ENCODE data around the gene RNF215.
A peak's percentile ranks its signal among the peaks of the same experiment; 100 is the strongest.

RNF215 gene

DNA sequence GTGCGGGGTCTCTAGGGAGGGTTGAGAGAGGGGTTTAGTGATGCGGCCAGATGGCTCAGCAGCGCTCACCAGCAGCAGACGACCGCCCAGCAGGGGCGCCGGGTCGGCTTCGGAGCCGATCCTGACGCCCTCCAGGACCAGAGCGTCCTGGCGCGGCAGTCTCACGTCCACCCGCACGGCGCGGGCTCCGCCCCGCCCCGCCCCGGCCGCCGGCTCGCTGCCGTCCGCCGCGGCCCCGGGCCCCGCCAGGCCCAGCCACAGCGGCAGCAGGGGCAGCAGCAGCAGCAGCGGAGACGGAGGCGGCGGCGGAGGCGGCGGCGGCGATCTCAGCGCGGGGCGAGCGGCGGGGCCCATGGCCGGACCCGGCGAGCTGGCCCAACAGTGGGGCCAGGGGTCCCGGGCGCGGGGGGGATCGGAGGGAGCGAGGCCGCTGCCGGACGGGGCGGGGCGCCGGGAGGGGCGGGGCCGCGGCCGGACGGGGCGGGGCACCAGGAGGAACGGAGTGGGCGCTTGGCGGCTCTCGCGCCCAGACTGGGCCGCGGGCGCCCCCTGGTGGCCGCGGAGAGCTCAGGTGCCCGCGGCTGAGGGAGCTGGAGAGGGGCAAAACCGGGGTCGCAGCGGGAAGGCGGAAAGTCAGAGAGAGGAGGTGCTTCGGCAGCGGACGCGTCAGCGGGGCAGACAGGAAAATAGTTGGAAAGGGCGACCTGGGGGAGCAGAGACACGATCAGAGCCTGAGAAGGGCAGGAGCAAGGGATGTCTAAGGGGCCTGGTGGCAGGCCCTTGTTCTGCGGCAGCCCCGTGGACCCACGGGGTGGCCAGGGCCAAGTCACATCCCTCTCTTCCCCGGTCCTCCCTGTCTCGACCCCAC, at the start of gene RNF215:
RNF215 (minus strand) TSS at position 452 of the 868 bp plus-strand sequence; CDS start at position 354, 98 bp downstream.
- DNase-seq (ENCODE audit: low read depth in 2 of 2): peak; percentile 71 to 75

DNA sequence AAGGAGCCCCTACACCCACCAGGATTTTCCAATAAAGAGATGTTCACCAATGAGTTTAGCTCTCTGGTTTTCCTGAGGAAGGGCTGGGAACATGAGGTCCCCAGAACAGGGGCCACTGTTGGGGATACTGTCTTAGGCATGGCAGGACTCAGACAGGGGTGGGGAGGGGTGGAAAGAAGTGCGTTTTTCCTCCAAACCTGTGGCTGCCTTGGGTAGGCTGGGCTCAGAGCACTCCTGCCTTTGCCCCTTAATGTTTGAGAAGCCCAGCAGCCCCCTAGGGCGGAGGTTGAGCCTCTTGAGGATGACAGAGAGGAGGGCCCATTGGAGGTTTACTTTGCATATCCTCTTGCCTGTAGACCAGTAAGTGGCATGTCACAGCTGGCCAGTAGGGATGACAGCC, 49.0 kb upstream of the RNF215 start:
- no peak for DNase-seq (ENCODE audit: low read depth in 2 of 2)

DNA sequence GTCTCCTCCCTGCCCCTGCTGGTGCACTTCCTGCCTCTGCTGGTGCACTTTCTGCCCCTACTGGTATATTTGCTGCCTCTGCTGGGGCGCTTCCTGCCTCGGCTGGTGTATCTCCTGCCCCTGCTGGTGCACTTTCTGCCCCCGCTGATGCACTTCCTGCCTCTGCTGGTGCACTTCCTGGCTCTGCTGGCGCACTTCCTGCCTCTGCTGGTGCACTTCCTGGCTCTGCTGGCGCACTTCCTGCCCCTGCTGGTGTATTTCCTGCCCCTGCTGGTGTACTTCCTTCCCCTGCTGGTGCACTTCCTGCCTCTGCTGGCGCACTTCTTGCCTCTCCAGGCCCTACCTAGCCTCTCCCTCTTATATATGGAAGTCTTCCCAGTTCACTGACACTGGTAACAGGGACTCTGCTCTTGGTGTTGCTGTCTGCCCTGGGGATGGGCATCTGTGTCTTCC, 48.5 kb upstream of the RNF215 start:
- DNase-seq (ENCODE audit: low read depth in 2 of 2): peak; percentile 66 to 71

DNA sequence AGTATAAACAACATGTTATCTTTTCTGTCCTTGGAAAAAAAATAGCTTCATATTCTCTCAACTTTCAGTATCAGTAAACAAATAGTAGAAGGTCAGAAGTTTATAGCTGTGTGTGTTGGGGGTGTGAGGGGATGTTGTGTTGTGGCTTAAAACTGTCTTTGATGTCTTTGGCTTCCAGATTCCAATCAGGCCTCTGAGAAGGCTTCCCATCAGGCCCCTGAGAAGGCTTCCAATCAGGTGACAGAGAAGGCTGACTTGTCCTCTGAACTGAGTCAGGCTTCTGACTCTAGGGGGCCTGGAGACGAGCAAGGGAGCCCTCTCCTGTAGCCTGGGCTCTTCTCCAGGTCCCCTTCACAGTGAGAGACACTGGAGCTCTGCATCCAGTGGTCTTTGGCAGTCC, 47.6 kb upstream of the RNF215 start:
- DNase-seq (ENCODE audit: low read depth in 2 of 2): no peak

DNA sequence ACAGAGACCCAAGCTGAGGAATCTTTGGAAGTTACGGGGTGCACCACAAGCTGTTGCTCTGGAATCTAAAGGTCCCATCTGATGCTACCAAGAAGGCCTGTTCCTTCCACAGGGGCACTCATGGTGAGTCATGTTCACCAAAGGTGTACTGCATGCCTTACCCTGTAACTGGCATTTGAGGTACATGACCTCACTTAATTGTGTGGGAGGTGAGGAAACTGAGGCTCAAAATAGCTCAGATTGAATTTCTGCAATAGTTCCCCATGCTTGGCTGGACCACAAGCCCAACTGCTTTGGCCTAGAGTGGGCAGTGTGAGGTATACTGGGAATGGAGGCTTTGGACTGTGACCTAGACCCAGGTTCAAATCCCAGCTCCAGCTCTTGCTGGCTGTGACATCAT, 46.6 kb upstream of the RNF215 start:
- DNase-seq (ENCODE audit: low read depth in 2 of 2): no peak

DNA sequence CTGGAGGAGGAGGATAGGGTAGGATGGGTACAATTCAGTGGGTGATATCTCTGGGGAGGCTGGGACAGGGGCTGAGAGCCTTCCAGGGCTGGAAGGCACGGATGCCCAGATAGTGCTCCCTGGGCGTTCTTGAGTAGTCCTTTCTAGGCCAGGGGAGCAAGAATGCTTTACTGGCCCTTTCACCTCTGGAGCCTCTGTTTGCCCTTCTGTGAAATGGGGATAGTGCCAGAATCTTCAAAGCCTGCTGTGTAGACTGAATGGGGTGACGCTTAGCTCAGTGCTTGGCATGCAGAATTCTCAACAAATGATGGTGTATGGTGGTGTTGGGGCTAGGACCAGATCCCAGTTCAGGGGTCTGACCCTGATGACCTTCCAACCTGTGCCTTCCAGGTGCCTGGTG, 46.0 kb upstream of the RNF215 start:
- no peak for DNase-seq (ENCODE audit: low read depth in 2 of 2)

DNA sequence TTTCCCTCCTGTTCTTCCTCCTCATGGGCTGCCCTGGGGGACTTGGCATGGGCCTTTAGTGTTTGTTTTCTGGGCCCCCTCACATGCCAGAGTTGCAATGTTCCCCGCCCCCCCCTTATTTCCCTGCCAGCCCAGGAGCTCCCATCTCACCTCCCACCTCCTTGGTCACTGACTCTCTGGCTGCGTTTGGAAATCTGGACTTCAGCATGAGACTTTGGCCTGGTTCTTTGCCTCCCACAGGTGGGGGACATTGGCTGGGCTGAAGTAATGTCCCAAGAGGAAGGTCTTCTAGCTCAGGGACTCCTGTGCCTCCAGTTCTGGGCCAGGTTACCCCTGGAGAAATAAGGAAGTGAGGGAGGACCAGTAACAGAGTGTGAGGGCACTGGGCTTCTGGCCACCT, 45.3 kb upstream of the RNF215 start:
- DNase-seq (ENCODE audit: low read depth in 2 of 2): no peak

DNA sequence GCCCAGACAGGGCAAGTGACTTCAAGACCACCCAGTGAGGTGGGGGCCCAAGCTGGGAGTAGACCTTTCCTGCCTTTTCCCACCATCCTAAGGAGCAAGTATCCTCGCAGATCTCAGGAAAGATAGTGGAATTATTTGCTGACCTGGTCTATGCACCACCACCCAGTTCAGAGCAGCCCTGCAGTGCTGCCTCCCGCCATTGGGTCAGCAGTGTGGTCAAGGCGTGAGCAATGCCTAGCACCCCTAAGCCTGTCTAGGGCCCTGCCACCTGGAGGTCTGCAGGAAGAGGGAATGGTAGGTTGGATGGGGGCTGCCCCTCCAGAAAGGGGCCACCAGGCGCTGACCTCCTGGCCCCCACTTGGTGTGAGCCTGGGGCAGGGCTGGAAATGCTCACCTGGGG, 44.9 kb upstream of the RNF215 start:
- DNase-seq (ENCODE audit: low read depth in 2 of 2): no peak

DNA sequence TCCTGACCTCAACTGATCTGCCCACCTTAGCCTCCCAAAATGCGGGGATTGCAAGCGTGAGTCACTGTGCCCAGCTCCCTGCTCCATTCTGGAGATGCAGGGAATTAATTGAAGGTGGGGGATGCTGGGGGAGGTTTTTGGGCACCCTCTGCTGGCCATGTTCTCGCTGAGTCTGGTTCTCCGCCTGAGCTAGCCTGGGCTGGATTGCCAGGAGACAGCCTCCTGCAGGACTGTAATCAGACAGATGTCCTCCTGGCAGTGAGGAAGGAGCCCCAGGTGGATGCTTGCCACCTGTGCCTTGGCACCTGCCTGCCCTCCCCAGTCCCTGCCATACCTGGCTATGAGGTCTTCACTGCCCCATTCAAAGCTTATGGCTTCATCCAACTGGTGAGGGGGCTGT, 43.7 kb upstream of the RNF215 start:
- DNase-seq (ENCODE audit: low read depth in 2 of 2): no peak

DNA sequence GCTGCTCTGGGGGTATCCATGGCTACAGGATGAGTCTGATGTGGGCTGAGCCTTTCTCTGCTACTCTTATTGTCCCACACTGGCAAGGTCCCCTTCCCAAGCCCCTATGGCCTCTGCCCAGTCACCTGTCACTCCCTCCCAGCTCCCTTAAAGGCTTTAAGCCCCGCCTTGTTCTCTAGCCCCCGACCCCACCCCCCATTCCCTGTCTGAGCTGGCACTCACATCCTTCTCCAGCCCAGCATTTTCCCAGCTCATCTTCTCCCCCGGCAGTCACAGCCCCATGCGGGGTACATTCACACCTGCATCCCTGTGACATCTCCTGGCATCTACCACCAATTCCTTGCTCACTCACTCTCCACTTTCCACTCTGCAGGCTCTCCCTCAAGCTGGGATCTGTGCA, 42.7 kb upstream of the RNF215 start:
- DNase-seq (ENCODE audit: low read depth in 2 of 2): no peak

DNA sequence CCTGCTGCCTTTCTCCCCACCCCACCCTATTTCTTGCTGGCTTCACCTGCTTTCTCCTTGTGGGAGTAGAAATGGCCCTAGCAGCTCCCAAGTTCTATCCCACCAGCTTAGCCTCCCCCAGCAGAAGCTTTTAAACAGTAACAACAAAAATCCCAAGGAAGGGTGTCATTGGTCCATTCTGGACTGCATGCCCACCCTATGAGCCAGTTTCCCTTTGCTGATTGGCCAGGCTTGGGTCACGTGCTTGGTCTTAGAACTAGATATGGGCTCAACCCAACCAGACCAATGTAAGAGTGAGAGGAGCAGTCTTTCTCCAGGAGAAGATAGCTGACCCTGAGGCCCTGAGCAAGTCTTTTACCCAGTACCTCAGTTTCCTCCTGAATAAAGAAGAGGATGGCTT, 40.7 kb upstream of the RNF215 start:
- no peak for DNase-seq (ENCODE audit: low read depth in 2 of 2)

DNA sequence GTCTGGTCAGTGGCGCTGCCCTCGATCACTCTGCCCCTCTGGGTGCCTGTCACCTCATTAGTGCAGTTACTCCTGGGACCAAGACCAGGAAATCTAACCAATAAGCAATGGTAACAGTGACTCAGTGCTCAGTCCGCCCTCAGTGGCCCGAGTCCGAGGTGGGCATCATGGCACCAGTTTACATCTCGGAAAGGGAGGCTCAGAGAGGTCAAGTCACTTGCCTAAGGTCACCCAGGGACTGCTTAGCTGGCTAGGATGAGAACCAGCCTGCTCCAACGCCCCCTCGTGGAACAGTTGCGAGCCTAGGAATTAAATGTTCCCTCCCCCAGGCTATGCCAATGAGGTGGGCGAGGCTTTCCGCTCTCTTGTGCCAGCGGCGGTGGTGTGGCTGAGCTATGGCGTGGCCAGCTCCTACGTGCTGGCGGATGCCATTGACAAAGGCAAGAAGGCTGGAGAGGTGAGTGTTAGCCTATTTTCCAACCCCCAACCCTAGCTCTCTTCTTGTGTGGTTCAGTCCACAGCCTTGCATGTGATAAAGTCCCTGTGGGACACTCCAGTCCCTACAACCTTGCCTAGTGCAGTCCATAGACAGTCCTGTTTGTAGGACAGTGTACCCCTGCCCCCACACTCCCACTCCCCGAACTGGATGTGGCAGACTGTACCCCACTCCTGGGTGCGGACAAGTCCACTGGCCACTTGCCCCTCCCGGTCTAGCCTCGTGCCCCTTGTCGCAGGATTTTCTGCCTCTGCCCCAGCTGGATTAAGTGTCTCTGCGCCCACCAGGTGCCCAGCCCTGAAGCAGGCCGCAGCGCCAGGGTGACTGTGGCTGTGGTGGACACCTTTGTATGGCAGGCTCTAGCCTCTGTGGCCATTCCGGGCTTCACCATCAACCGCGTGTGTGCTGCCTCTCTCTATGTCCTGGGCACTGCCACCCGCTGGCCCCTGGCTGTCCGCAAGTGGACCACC, 39.5 kb upstream of the RNF215 start:
- peak; percentile 82 to 84 for DNase-seq (ENCODE audit: low read depth in 2 of 2)

DNA sequence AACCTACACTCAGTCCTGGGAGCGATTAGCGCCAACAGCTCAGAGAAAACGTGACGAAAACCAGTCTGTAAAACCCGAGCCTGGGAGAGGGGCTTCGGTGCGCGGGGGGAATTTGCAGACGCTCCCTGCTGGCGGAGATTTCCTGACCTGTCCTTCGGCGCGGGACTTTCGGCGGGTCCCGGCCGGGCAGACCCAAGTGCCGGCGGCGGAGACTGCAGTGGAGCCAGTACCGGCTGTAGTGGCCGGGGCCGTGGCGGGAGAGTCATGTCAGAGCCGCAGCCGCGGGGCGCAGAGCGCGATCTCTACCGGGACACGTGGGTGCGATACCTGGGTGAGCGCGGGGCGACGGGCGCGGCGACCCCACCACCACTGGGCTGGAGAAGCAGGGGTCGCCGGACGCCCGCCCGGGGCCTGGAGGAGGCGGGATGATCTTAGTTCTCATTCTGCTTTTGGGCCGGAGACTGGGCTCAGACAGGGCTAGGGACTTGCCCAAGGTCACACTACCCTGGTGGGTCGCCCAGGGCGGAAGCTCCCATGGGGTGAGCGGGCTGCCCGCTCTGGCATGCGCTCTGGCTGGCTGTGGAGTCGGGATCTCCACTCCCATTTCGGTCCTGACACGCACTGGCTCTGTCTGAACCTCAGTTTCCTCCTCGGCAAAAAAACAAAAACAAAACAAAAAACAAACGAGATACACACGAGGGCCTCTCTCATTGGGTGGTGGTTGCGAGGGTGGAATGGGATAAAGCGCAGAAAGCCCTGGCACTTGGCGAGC, 38.6 kb upstream of the RNF215 start, which contains the start of gene MTFP1:
MTFP1 (plus strand) TSS at position 153 of the 772 bp plus-strand sequence; CDS start at position 265, 112 bp downstream.
- no peak for DNase-seq (ENCODE audit: low read depth in 2 of 2)

DNA sequence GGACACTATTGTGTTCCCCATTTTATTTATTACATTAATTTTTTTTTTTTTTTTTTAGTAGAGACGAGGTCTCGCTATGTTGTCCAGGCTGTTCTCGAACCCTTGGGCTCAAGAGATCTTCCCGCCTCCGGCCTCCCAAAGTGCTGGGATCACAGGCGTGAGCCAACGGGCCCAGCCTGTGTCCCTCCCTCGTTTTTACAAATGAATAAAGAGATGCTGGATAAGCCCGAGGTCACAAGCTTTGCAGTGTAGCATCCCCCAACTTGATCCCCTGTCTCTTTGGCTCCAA, 38.1 kb upstream of the RNF215 start:
- DNase-seq (ENCODE audit: low read depth in 2 of 2): no peak

DNA sequence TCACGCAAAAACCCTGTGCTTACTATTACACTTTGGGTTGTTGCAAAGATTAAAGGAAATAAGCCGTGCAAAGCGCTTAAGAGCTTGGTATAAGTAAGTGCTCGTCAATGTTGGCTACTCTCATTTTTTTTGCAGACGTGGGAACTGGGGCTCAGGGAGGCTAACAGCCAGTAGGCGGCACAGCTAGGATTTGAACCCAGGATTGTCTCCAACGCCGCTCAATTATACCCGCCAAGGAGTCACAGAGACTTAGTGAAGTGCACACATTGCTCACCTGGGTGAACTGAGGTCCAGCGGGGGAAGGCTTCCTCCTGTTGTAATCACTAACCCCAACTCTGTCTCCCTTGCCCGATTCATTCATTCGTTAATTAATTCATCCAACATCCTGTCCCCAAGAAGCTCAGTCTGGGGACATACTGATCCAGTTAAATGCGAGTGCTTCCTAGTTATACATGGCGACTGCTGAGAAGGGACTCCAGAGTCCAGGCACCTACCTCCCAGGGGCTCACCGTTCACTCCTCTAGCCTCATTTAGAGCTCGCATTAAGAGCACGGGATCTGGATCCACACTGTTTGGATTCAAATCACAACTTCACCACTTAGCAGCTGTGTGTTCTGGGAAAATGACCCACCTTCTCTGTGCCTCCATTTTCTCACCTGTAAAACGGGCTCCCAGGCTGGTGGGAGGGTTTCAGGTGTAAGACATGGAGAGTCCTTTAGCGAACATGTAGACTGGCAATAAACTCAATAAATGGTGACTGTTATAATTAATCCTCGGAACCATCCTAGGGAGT, 37.5 kb upstream of the RNF215 start:
- no peak for DNase-seq (ENCODE audit: low read depth in 2 of 2)

DNA sequence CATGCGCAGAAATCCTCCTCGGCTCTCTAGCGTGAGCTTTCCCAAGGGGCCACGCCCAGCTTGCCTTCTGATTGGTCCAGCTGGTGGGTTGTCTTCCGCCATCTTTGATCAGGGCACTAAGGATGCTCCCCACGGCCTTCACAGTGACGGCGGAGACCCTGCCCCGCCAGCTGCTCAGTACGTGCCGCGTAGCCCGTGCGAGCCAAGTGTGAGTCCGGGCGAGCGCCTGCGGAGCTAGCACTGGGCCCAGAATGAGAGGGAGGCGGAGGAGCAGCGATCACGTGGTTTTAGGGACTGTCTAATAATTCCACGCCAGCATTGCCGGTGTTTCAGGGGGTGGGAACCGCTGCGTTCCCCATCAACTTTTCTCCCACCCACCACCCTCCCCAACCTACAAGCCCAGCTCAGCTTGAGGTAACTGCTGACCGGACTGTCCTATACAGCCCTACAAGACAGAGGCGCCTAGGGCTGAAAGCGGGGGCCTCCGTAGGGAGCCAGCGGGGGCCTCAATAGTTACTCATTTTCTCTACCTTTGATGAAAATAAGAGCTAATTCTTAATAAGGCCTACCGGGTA, 36.8 kb upstream of the RNF215 start:
- peak; percentile 97 to 98 for DNase-seq (ENCODE audit: low read depth in 2 of 2)

DNA sequence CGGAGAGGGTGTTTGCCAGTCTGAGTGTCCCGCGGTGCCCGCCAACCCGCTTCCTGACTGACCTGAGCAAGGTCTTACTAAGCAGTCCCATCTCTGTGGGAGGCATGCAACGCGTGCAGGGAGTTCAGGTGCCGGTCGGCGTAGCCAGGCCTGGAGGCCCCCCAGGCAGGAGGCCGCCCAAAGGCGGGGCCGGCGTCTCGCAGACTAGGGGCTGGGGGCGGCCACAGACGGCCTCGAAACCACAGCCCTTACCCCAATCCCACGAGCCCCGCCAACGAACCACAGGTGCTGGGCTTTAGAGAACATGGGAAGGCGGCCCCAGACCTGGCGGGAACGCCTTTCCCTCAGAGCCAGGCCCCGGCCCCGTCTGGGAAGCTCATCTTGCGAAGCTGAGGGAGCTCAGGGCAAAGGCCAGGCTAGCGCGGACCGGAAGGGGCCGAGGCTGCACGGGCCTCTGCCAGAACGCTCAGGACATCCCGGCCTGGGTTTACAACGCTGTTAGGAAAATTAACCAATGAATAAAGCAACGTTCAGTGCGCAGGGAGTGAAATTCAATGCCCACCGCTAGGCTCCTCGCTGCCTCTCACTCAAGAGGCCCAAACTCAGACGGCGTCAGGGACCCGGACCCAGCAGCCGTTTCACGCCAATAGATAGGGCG, 36.2 kb upstream of the RNF215 start:
- DNase-seq (ENCODE audit: low read depth in 2 of 2): peak; percentile 53 to 65

DNA sequence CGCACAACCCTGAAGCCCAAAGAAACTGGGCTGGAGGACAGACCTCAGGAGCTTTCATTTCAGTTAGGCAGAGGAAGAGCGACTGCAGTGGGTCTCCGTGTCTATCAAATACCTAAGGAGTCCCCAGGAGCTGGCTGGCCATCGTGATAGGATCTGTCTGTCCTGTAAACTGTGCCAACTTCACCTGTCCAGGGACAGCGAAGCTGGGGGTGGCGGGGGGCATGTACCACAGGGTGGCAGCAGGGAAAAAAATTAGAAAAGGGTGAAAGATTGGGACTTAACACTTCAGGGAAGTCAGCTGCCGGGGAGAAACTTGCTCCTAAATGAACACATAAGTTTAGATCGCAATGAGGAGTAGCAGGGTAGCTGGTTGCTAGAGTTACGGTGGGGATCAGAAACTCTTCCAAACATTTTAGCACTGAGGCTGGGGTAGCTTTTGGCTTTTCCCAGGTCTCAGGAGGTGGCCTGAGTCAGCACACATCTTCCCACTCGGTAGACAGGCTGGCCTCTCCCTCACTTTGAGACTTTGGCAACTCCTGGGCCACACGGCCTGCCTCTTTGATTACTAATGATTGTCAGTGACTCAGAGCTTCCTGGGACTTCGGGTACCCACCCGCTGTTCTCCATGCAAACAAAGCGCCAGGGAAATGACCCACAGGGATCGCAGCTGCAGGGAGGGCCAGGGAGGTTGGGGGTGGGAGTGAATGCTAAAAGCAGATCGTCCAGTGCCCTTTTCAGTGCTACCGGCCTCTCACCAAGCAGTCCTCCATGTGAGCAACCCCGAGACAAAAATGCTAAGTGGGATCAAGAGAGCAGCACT, 35.5 kb upstream of the RNF215 start:
- DNase-seq (ENCODE audit: low read depth in 2 of 2): no peak

All from stimulated activated CD8-positive, alpha-beta memory T cell treated with anti-CD3 and anti-CD28 coated beads, Interleukin-15, amount 100 ng/mL, for 48 hours (primary cell).